Aorta (tissue), 5 donors: Measurements from ENCODE around the gene TEX2. TPM values are rescaled to one million over a fixed set of nuclear protein-coding genes. Genes with fewer than 3 reads are reported as not detected.
A peak's percentile ranks its signal among the peaks of the same experiment; 100 is the strongest.
"Not testable (repeated sequence)": the region's sequence is repeated elsewhere in the genome, so short reads cannot be mapped to it uniquely, and the experiment has no call there.

ENCODE experiments used
- ATAC-seq: fragments of 200-7000 bp; cut with Tn5 transposase; one replicate; pipeline ENCODE4 v1.9.1; 2022; ENCODE audit warnings: moderate library complexity; ENCODE audit not compliant: low FRiP score
- DNase-seq, 2 donors: peaks; one replicate each; pipeline ENCODE4 v3.0.0-alpha.2; 2020
- H3K27ac ChIP-seq, 2 donors: one replicate each; pipeline ENCODE4 v1.5.1; 2013; ENCODE audit warnings: low read length in 2 of 2, mild to moderate bottlenecking in 2 of 2, moderate library complexity in 2 of 2, control low read depth in 1 of 2, inconsistent platforms in 1 of 2, low read depth in 1 of 2
- H3K27me3 ChIP-seq, 2 donors: one replicate each; pipeline ENCODE4 v1.6.1; 2013; ENCODE audit warnings: control low read depth in 1 of 2, low read length in 1 of 2, mild to moderate bottlenecking in 1 of 2, moderate library complexity in 1 of 2; ENCODE audit not compliant: insufficient read depth in 2 of 2, control insufficient read depth in 1 of 2
- H3K36me3 ChIP-seq, 2 donors: one replicate each; pipeline ENCODE4 v1.6.1; 2013; ENCODE audit warnings: control low read depth in 1 of 2, low read length in 1 of 2, mild to moderate bottlenecking in 1 of 2; ENCODE audit not compliant: insufficient read depth in 2 of 2, control insufficient read depth in 1 of 2
- H3K4me1 ChIP-seq, 2 donors: one replicate each; pipeline ENCODE4 v1.6.1; 2013; ENCODE audit warnings: low read length in 2 of 2, control low read depth in 1 of 2, mild to moderate bottlenecking in 1 of 2, moderate library complexity in 1 of 2; ENCODE audit not compliant: insufficient read depth in 2 of 2, control insufficient read depth in 1 of 2
- H3K4me3 ChIP-seq, 2 donors: one replicate each; pipeline ENCODE4 v1.5.1; 2013; ENCODE audit warnings: low read length in 2 of 2, control low read depth in 1 of 2, mild to moderate bottlenecking in 1 of 2
- H3K9me3 ChIP-seq: one replicate; pipeline ENCODE4 v1.6.1; 2013; ENCODE audit warnings: mild to moderate bottlenecking, low read length; ENCODE audit not compliant: control insufficient read depth
- WGBS, 2 donors: extraction: QIAGEN DNeasy Blood & Tissue Kit; methylation state at CpG; one replicate each; pipeline ENCODE4 v1.1.7; 2013; 5-methylcytosine and 5-hydroxymethylcytosine counted together
- intact Hi-C, 2 donors: fragments of 100-400 bp; cut with DNase I; formaldehyde crosslinking; loops; one replicate each; pipeline versions ENCODE4 v1.14.2 to v1.15.0; 2022
- polyA plus RNA-seq, 2 donors: library from polyadenylated mRNA; stranded (reverse); fragments of 200-250 nt; gene quantifications; one replicate each; pipeline ENCODE4 v1.2.3, GENCODE V29; 2013
- total RNA-seq, 2 donors: library from RNA; stranded (reverse); fragmentation: NEBNext Ultra II Directional; extraction: Animal tissue kit (Norgen Biotek cat#: 25700); gene quantifications; one replicate each; pipeline ENCODE4 v1.2.1, GENCODE V29; 2021
- donor health status: healthy with polysubstance abuse.
- donor health status: Bipolar disorder and iron deficiency.
- donor health status: DM: no; HTN: no; CAD: no.
- donor health status: DM: no; HTN: no; CAD: no.
- donor health status: DM: yes; HTN: yes; CAD: no.

The TEX2 gene
- total and polyA plus RNA-seq, 4 donors: 10.9 to 29.4 (median 24.2) TPM

DNA sequence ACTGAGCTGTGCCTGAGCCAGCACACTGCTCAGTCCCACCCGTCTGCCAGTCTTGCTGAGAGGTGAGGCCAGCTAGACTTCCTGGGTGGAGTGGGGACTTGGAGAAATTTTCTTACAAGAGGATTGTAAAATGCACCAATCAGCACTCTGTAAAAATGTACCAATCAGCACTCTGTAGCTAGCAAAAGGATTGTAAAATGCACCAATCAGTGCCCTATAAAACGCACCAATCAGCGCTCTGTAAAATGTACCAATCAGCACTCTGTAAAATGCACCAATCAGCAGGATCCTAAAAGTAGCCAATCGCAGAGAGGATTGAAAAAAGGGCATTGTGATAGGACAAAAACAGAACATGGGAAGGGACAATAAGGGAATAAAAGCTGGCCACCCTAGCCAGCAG lies 84.0 kb downstream of the TEX2 start:
- WGBS, 2 donors: 31 to 32% methylated on average over 4 of the region's 4 CpGs
- not testable (repeated sequence) for DNase-seq, H3K4me3 ChIP-seq, H3K4me1 ChIP-seq, H3K27ac ChIP-seq, H3K9me3 ChIP-seq, H3K27me3 ChIP-seq, H3K36me3 ChIP-seq, ATAC-seq
- intact Hi-C loops: loop anchor here (5.0 to 10.0 kb wide), 2 partner anchors 83 to 86 kb away; partner anchors contain the start of gene TEX2 (in 2 of the 2)

DNA sequence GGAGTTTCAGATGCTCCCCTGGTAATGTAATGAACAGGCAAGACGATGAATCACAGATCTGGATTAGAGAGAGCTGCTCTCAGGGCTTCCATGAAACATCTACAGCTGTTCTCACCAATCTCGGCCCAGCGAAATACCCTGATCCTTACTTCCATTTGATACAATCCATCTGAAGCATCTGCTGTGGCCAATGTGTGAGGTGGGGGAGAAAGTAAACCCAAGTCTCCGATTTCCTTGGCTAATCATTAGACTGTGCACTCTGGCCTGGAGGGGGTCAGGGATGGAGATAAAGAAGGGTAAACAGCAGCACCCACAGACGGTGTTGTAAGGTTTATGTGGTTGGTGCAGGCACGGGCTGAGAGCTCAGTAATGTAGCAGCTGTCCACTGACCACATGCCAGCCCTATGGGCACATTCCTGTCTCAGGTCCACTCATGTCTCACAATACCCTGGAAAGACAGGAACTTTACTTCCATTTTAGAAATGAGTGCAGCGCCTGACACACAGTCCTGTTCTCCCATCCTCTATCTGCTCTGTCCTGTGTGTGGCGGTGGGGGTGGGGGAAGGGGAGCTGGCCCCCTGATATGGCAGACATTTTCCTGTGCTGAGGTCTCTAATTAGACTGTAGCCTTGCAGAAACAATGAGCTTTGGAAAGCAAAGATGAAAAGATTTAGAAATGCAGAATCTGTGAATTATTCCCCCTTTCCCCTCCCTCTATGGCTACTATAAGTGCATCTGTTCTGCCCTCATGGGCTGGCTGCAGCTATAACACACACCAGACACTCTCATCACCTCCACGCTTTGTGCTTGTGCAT lies 84.8 kb downstream of the TEX2 start:
- 50 to 51% methylated on average over 9 of the region's 9 CpGs for WGBS, 2 donors
- Histone ChIP-seq H3K4me3 (no peak overlapping the region), H3K27me3 (no peaks in the 10 kb centered on the region), H3K4me1 (peaks cover 3 to 7% of the 10 kb centered on the region in 2 donors), H3K9me3 (no peaks in the 10 kb centered on the region), H3K36me3 (no peaks in the 10 kb centered on the region), H3K27ac (peak overlapping the region; percentile 12 to 18)
- intact Hi-C loops: loop anchor here (5.0 to 10.0 kb wide), 2 partner anchors 84 to 87 kb away; partner anchors contain the start of gene TEX2 (in 2 of the 2)
- ATAC-seq: no peak
- no peak for DNase-seq

DNA sequence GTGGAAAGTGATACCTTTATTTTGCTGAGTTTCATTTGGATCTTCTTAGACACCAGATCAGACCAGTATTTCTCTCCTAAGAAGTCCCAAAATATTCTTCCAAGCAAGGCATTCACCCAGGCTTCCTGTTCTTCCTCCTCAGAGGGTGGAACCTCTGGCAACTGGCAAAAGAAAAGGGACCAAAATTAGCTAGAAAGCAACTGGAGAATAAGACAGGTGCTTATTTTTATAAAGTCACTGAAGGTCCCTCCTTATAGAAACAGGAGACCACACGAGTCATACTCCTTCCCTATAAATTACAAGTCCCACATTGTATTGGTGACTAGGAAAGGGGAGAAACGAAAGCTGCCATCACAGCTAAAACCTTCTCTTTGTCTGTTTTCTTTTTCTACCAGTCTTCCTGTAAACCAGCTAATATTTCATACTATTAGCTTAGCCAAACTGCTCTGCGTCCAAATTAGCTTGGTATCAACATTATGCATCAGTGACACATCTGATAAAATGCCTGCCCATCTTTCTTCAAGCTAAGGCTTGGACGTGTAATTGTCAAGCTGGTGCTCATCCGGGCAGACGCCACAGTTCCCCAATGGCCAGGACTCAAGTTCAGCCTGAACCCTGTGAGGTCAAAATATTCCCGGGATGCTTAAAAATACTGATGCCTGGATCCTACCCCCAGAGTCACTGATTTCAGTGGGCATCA lies 85.6 kb downstream of the TEX2 start:
- no peak overlapping the region for H3K4me3 ChIP-seq
- H3K9me3 ChIP-seq: no peaks in the 10 kb centered on the region
- DNase-seq: no peak
- peak overlapping the region; percentile 12 to 78 for H3K27ac ChIP-seq
- H3K4me1 ChIP-seq: peaks cover 3 to 7% of the 10 kb centered on the region in 2 donors
- H3K27me3 ChIP-seq: no peaks in the 10 kb centered on the region
- 16 to 26% methylated on average over 7 of the region's 7 CpGs for WGBS, 2 donors
- intact Hi-C loops: loop anchor here (5.0 to 10.0 kb wide), 2 partner anchors 85 to 87 kb away; partner anchors contain the start of gene TEX2 (in 2 of the 2)
- no peak for ATAC-seq
- no peaks in the 10 kb centered on the region for H3K36me3 ChIP-seq

DNA sequence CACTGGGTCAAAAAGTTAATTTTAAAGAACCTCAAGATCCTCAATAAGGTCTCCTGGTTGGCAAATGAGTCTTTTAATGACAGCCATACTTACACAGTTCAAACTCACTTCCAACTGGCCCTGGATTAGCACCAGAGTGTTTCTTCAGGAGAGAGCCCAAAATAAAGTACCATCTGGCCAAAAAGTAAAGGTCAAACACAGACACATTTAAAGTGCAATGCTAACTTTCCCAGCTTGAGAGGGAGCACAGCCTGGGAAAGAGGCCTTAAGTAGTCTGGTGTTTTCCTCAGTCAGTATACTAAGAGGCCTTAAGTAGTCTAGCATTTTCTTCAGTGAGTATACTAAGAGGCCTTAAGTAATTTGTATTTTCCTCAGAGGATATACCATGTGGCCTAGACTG lies 86.5 kb downstream of the TEX2 start:
- Histone ChIP-seq H3K4me3 (no peak overlapping the region), H3K4me1 (peaks cover 3 to 7% of the 10 kb centered on the region in 2 donors), H3K27ac (peak overlapping the region; percentile 14 to 78), H3K36me3 (no peaks in the 10 kb centered on the region), H3K9me3 (no peaks in the 10 kb centered on the region), H3K27me3 (no peaks in the 10 kb centered on the region)
- no peak for DNase-seq
- intact Hi-C loops: loop anchor here (5.0 to 10.0 kb wide), 2 partner anchors 86 to 88 kb away; partner anchors contain the start of gene TEX2 (in 2 of the 2)
- peak; percentile 76 for ATAC-seq

DNA sequence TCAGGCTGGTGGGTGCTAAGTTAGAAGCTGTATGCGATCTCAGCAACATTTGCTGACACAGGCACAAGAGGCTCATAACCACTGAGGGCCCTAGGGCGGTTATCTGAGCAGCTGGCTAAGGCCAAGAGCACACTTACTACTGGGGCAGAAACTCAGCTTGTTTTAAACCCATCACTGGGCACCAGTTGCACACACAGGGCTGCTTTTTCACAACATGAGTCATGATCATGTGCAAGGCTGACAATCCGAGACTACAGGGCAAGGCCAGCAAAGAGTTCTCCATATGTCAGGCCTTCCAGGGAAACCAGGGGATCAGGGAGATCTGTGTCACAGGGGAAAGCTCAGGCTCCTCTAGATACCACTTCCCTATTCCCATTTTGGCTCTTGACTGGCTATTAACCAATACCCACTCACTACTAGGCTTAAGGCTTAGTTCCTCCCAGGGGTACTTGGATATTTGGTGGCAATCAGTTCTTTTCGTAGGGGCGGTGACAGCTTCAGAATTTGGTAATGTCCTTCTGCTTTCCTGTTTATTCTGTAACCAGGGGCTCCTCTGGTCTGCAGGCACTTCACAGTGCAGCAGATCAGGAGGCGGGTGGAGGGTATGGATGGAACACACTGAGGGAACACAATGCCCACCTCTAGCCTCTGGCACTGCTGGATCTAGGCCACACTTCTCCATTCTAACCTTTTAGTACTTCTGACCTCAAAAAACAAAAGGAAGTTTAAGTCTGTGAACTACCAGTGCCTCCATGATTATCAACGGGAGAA lies 88.2 kb downstream of the TEX2 start:
- Histone ChIP-seq H3K4me3 (no peak overlapping the region), H3K27ac (peak overlapping the region in 1 of 2 donors; percentile 61), H3K36me3 (no peaks in the 10 kb centered on the region), H3K9me3 (no peaks in the 10 kb centered on the region), H3K27me3 (no peaks in the 10 kb centered on the region), H3K4me1 (peaks cover 0 to 3% of the 10 kb centered on the region in 2 donors)
- WGBS, 2 donors: 72 to 75% methylated on average over 7 of the region's 7 CpGs
- ATAC-seq (peak; percentile 46), DNase-seq (peak in 1 of 2 donors; percentile 67)
- intact Hi-C loops: loop anchor here (5.0 to 10.0 kb wide), 2 partner anchors 87 to 90 kb away; partner anchors contain the start of gene TEX2 (in 2 of the 2)

DNA sequence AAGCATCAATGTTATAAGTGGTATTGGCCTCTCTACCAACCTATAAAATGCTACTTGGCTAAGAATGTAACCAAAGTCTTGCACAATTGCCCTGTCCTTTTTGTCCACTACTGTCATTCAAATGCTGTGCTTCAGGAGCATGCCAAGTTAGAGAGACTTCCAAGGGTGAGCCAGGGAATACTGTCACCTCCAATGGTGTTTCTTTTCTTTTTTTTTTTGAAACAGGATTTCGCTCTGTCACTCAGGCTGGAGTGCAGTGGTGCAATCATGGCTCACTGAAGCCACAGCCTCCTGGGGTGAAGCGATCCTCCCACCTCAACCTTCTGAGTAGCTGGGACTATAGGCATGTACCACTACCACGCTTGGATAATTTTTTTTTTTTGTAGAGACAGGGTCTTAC lies 89.4 kb downstream of the TEX2 start:
- ATAC-seq: no peak

DNA sequence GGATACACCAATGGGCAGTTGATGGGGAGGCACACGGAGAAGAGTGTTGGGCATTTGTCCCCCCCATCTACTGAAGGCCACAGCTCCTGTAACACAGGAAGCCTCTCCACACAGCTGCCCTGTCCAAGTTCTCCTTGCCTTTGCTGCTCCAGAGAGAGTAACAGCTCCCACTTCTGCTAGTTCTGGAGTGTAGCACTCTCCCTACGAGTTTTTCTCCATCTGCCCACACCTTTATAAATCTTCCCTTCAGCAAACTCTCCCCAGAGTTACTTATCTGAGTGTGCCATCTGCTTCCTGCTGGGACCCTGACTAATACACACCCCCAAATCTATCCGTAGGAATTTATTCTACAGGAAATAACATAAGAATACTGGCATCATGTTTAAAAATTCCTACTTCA lies 90.5 kb downstream of the TEX2 start:
- intact Hi-C loops: loop anchor here in 1 of 2 donors (10.0 kb wide), 1 partner anchor 92 kb away; the partner anchor contains the start of gene TEX2
- no peaks in the 10 kb centered on the region for H3K27me3 ChIP-seq
- H3K36me3 ChIP-seq: no peaks in the 10 kb centered on the region
- H3K4me1 ChIP-seq: peaks cover 0 to 3% of the 10 kb centered on the region in 2 donors
- no peak overlapping the region for H3K4me3 ChIP-seq
- DNase-seq (no peak), ATAC-seq (no peak)
- no peak overlapping the region for H3K27ac ChIP-seq
- WGBS, 2 donors: 70 to 80% methylated on average over 3 of the region's 3 CpGs
- no peaks in the 10 kb centered on the region for H3K9me3 ChIP-seq

More for the DNA sequence above, 89.4 kb downstream of the TEX2 start:
- Histone ChIP-seq H3K36me3 (no peaks in the 10 kb centered on the region), H3K27me3 (no peaks in the 10 kb centered on the region), H3K4me1 (peaks cover 0 to 3% of the 10 kb centered on the region in 2 donors), H3K9me3 (no peaks in the 10 kb centered on the region), H3K27ac (no peak overlapping the region), H3K4me3 (no peak overlapping the region)
- 93 to 95% methylated on average over 3 of the region's 3 CpGs for WGBS, 2 donors
- intact Hi-C loops: loop anchor here in 1 of 2 donors (10.0 kb wide), 1 partner anchor 91 kb away; the partner anchor contains the start of gene TEX2
- DNase-seq: no peak

DNA sequence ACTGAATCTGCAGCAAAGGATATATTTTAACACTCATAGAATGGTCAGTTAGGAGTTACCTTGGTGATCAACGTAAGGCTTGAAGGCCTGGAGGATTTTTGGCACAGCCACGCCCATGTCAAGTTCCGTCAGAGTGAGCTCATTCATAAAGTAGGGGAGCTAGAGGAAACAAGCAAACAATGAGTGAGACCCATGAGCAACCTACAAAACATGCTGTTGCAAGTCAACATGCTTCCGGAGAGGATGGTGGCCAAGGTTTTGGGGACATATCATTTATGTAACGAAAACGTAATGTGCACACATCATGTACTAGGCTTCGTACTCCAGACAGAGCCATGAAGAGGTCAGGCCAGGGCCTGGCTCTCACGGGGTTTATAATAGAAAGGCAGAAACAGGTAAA lies 92.0 kb downstream of the TEX2 start:
- H3K9me3 ChIP-seq: no peaks in the 10 kb centered on the region
- H3K36me3 ChIP-seq: no peaks in the 10 kb centered on the region
- DNase-seq (no peak), ATAC-seq (no peak)
- WGBS, 2 donors: 86 to 90% methylated on average over 8 of the region's 8 CpGs
- H3K4me3 ChIP-seq: no peak overlapping the region
- intact Hi-C loops: loop anchor here in 1 of 2 donors (10.0 kb wide), 1 partner anchor 94 kb away; the partner anchor contains the start of gene TEX2
- H3K27me3 ChIP-seq: no peaks in the 10 kb centered on the region
- H3K27ac ChIP-seq: no peak overlapping the region
- peaks cover 0 to 2% of the 10 kb centered on the region in 2 donors for H3K4me1 ChIP-seq
